Measurements from ENCODE around the gene INA.

GRCh38 chr10:103244666-103245271, 32.2 kb upstream of the INA start:
- no peak for TF ChIP-seq POLR2A (IDR thresholded peaks at IDR 0.05; ENCODE audit: extremely low read depth, insufficient read length)
- TF ChIP-seq CTCF (IDR thresholded peaks at IDR 0.05; ENCODE audit: low read depth, low read length), result peak; percentile 95
